Duodenal mucosa (tissue), 2 donors: Measurements from ENCODE around the gene PLCB2.

Source experiments
- H3K27ac ChIP-seq: one replicate; pipeline ENCODE4 v1.7.0; 2013; ENCODE audit warnings: low read depth, low read length
- H3K27me3 ChIP-seq, 2 donors: one replicate each; pipeline ENCODE4 v1.7.0; 2013; ENCODE audit warnings: low read length in 2 of 2, control low read depth in 1 of 2; ENCODE audit not compliant: insufficient read depth in 2 of 2, control insufficient read depth in 1 of 2
- H3K36me3 ChIP-seq, 2 donors: one replicate each; pipeline ENCODE4 v1.7.0; 2013; ENCODE audit warnings: low read length in 2 of 2, control low read depth in 1 of 2; ENCODE audit not compliant: insufficient read depth in 2 of 2, control insufficient read depth in 1 of 2
- H3K4me1 ChIP-seq, 2 donors: one replicate each; pipeline ENCODE4 v1.7.0; 2013; ENCODE audit warnings: low read length in 2 of 2, control low read depth in 1 of 2; ENCODE audit not compliant: insufficient read depth in 2 of 2, control insufficient read depth in 1 of 2
- H3K4me3 ChIP-seq, 2 donors: one replicate each; pipeline ENCODE4 v1.7.0; 2013; ENCODE audit warnings: low read length in 2 of 2, low read depth in 1 of 2
- H3K9ac ChIP-seq, 2 donors: one replicate each; pipeline ENCODE4 v1.7.0; 2013; ENCODE audit warnings: low read length in 2 of 2, low read depth in 1 of 2
- H3K9me3 ChIP-seq, 2 donors: one replicate each; pipeline ENCODE4 v1.7.0; 2013; ENCODE audit warnings: low read length in 2 of 2, control low read depth in 1 of 2; ENCODE audit not compliant: control insufficient read depth in 1 of 2

PLCB2 gene

DNA sequence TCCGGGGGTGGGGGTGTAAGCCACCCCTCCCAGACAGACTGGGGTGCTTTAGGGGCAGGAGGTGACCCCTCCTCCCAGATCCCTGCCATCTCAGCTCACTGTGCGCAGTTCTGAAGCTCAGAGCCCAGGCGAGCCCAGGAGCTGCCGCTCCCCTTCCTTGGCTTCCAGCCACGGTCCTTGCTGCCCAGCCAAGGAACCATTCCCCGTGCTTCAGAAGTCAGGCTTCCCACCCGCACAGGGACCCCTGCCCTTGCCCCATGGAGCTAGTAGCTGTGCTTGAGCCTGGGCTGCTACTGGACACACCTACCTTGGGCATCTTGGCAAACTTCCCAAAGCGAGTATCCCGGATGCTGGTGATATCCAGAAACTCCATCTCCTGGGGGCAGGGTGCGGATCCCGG is 4.8 kb downstream of the PLCB2 start:
- no peaks in the 10 kb centered on the region for H3K27me3 ChIP-seq

GRCh38 chr15:40302288-40302886 is 5.3 kb downstream of the PLCB2 start:
- H3K36me3 ChIP-seq: peaks cover 0 to 11% of the 10 kb centered on the region in 2 donors
- no peaks in the 10 kb centered on the region for H3K9me3 ChIP-seq
- peaks cover 0 to 11% of the 10 kb centered on the region in 2 donors for H3K4me1 ChIP-seq
- H3K9ac ChIP-seq: no peak overlapping the region
- no peak overlapping the region for H3K27ac ChIP-seq
- no peak overlapping the region for H3K4me3 ChIP-seq
- no peaks in the 10 kb centered on the region for H3K27me3 ChIP-seq

More for the DNA sequence above, 4.8 kb downstream of the PLCB2 start:
- no peaks in the 10 kb centered on the region for H3K9me3 ChIP-seq
- peaks cover 0 to 11% of the 10 kb centered on the region in 2 donors for H3K36me3 ChIP-seq
- no peak overlapping the region for H3K9ac ChIP-seq
- peaks cover 0 to 11% of the 10 kb centered on the region in 2 donors for H3K4me1 ChIP-seq
- H3K27ac ChIP-seq: no peak overlapping the region
- H3K4me3 ChIP-seq: no peak overlapping the region

DNA sequence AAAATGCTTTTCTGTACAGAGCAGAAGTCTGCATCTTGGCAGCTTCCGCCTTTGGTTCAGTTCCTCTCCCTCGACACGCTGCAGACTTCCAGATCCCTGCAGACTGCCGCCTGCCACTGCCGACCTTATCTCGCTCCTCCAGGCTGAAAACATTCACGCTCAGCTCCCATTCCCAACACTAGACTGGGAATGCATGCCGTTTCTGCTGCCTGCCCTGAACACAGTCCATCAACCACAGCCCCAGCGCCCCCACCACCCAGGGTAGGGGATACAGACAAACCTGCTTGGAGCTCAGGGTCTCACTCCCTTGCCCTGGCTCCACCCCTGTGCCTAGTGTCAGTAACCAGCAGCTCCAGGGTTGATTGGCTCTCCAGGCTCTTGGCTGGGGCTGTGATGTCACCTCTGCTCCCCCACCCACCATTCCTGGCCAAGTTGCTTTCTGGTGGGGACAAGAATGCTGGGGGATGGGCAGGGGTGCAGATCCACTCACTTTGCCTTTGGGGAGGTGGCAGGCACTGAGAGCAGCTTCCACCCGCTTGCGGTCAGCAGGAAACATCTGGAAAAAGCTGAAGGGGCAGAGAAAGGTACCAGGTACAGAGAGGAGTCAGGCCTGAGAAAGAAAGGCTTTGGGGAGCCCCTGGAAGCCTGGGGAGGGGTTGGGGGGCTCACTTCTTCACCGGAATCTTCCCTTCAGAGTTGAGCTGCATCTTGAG is 6.1 kb downstream of the PLCB2 start:
- H3K4me3 ChIP-seq: no peak overlapping the region
- peaks cover 0 to 11% of the 10 kb centered on the region in 2 donors for H3K4me1 ChIP-seq
- peaks cover 0 to 13% of the 10 kb centered on the region in 2 donors for H3K36me3 ChIP-seq
- H3K9me3 ChIP-seq: no peaks in the 10 kb centered on the region
- H3K9ac ChIP-seq: no peak overlapping the region
- H3K27ac ChIP-seq: no peak overlapping the region
- H3K27me3 ChIP-seq: peaks cover 0 to 3% of the 10 kb centered on the region in 2 donors

GRCh38 chr15:40300771-40301170 is 7.0 kb downstream of the PLCB2 start:
- no peak overlapping the region for H3K27ac ChIP-seq
- H3K27me3 ChIP-seq: peaks cover 0 to 3% of the 10 kb centered on the region in 2 donors
- peaks cover 0 to 14% of the 10 kb centered on the region in 2 donors for H3K36me3 ChIP-seq
- H3K9ac ChIP-seq: no peak overlapping the region
- no peaks in the 10 kb centered on the region for H3K9me3 ChIP-seq
- peaks cover 0 to 3% of the 10 kb centered on the region in 2 donors for H3K4me1 ChIP-seq
- no peak overlapping the region for H3K4me3 ChIP-seq

DNA sequence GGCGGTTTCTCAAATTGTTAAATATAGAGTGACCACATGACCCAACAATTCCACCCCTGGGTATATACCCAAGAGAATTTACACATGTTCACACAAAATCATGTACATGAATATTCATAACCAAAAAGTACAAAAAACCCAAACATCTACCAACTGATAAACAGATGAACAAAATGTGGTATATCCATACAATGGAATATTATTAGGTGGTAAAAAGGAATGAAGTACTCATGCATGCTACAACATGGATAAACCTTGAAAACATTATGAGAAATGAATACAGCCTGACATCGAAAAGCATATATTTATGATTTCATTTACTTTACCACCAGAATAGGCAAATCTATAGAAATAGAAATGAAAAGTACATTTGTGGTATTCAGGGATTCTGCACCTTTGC is 7.4 kb downstream of the PLCB2 start:
- Histone ChIP-seq H3K4me3 (no peak overlapping the region), H3K27ac (no peak overlapping the region), H3K9me3 (no peaks in the 10 kb centered on the region), H3K36me3 (peaks cover 0 to 14% of the 10 kb centered on the region in 2 donors), H3K4me1 (no peaks in the 10 kb centered on the region), H3K27me3 (peaks cover 0 to 3% of the 10 kb centered on the region in 2 donors), H3K9ac (no peak overlapping the region)

- Histone ChIP-seq H3K4me1 (no peaks in the 10 kb centered on the region), H3K27ac (no peak overlapping the region), H3K9me3 (no peaks in the 10 kb centered on the region), H3K4me3 (no peak overlapping the region), H3K9ac (no peak overlapping the region), H3K36me3 (peaks cover 0 to 19% of the 10 kb centered on the region in 2 donors), H3K27me3 (peaks cover 0 to 3% of the 10 kb centered on the region in 2 donors)
Measured at GRCh38 chr15:40298216-40298935, 9.4 kb downstream of the PLCB2 start.

GRCh38 chr15:40297356-40297755 is 10.4 kb downstream of the PLCB2 start:
- H3K27ac ChIP-seq: no peak overlapping the region

DNA sequence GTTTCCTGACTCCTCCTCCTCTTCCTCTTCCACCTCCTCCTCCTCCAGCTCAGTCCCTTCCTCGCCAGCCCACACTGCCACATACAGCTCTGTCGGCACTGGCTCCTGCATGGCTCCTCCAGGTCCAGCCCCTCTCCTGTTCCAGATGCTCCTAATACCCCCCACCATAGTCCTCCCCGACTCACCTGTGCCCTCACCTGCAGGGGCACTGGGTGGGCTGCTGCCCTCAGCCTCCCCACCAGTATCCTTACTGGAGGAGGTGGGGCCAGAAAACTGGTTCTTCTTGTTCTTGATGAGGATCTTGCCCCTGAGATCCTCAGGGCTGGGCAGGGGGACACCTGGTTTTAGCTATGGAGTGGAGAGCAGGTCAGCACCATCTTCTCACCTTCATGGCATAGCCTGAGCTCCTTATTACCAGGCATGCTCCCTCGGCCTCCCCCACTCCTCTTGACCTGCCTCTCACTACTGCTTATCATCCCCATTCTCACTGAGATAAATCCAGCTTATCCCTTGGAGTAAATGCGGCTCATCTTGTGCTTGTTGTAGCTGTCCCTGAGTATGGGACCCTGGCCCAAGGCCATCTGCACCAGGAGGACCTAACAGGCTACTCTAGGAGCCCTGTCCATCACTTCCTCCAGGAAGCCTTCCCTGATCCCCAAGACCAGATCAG is 11.0 kb downstream of the PLCB2 start:
- Histone ChIP-seq H3K4me3 (no peak overlapping the region), H3K27me3 (peaks cover 3 to 12% of the 10 kb centered on the region in 2 donors), H3K27ac (no peak overlapping the region), H3K4me1 (peaks cover 0 to under 1% of the 10 kb centered on the region in 2 donors), H3K36me3 (peaks cover 0 to 16% of the 10 kb centered on the region in 2 donors), H3K9me3 (no peaks in the 10 kb centered on the region), H3K9ac (no peak overlapping the region)

More at GRCh38 chr15:40297356-40297755, 10.4 kb downstream of the PLCB2 start:
- H3K9ac ChIP-seq: no peak overlapping the region
- H3K4me3 ChIP-seq: no peak overlapping the region
- H3K27me3 ChIP-seq: peaks cover 3 to 5% of the 10 kb centered on the region in 2 donors
- H3K36me3 ChIP-seq: peaks cover 0 to 15% of the 10 kb centered on the region in 2 donors
- no peaks in the 10 kb centered on the region for H3K9me3 ChIP-seq
- H3K4me1 ChIP-seq: no peaks in the 10 kb centered on the region

DNA sequence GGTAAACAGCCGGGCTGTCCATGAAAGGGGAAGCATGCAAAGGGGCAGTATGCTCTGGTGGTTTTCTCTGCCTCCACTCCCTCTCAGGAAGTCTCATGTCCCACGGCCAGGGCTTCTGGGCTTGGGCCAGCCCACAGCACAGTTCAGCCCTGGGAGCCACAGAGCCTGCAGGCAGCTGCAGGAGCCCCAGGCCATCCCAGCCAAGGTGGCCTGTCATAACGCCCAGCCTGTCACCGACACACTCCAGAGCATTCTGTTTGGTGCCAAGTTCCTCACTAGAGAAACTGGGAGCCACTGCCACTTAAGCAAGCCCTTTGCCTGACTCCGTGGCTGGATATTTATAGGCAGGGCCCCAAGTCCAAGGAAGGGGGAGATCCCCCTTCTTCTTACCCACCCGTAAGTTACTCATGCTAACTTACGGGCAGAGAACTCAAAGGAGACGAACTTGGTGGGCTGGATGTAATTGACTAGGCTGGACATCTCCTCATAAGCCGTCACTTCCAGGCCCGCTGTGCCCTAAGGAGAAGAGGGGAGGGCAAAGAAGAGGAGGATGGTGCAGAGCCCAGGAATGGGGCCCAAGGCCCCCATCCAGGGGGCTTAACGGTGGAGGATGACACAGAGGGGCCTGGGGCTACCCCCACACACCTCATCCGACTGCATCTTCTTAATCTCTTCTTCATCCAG is 11.7 kb downstream of the PLCB2 start:
- Histone ChIP-seq H3K4me3 (no peak overlapping the region), H3K4me1 (peaks cover 0 to 5% of the 10 kb centered on the region in 2 donors), H3K27me3 (peaks cover 3 to 12% of the 10 kb centered on the region in 2 donors), H3K36me3 (peaks cover 0 to 17% of the 10 kb centered on the region in 2 donors), H3K9ac (no peak overlapping the region), H3K9me3 (no peaks in the 10 kb centered on the region), H3K27ac (no peak overlapping the region)
